ENCODE data around the gene BANP.

GRCh38 chr16:87960852-87961251 lies 9.6 kb downstream of the BANP start:
- TF ChIP-seq, protein P1, sequence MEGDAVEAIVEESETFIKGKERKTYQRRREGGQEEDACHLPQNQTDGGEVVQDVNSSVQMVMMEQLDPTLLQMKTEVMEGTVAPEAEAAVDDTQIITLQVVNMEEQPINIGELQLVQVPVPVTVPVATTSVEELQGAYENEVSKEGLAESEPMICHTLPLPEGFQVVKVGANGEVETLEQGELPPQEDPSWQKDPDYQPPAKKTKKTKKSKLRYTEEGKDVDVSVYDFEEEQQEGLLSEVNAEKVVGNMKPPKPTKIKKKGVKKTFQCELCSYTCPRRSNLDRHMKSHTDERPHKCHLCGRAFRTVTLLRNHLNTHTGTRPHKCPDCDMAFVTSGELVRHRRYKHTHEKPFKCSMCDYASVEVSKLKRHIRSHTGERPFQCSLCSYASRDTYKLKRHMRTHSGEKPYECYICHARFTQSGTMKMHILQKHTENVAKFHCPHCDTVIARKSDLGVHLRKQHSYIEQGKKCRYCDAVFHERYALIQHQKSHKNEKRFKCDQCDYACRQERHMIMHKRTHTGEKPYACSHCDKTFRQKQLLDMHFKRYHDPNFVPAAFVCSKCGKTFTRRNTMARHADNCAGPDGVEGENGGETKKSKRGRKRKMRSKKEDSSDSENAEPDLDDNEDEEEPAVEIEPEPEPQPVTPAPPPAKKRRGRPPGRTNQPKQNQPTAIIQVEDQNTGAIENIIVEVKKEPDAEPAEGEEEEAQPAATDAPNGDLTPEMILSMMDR (IDR thresholded peaks at IDR 0.05), result no peak
- TF ChIP-seq SIN3A (IDR thresholded peaks at IDR 0.05; ENCODE audit: borderline replicate concordance, insufficient read depth, low read depth, low read length) (no peak), POLR2AphosphoS5 (IDR thresholded peaks at IDR 0.05; ENCODE audit: low read depth, low read length) (no peak)
